ENCODE results near the gene MCTP1.

DNA sequence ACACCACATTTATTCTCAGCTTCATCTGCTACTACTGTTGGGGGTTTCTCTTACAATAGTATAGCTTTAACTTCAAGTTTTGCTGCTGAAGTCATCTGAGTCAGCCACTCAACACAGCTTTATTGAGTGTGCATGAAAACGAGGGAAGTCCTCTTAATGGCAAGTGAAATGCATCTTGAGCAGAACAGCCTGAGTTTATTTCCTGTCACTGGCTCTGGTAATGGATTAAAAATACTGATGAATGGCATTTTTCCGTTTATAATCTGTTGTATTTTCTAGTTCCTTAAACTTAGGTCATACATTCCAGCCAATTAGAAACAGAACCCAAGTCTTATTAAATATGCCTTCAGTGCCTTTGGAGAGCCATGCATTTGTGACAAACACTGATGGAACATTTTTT, 427.8 kb downstream of the MCTP1 start:
- TF ChIP-seq, protein P1, sequence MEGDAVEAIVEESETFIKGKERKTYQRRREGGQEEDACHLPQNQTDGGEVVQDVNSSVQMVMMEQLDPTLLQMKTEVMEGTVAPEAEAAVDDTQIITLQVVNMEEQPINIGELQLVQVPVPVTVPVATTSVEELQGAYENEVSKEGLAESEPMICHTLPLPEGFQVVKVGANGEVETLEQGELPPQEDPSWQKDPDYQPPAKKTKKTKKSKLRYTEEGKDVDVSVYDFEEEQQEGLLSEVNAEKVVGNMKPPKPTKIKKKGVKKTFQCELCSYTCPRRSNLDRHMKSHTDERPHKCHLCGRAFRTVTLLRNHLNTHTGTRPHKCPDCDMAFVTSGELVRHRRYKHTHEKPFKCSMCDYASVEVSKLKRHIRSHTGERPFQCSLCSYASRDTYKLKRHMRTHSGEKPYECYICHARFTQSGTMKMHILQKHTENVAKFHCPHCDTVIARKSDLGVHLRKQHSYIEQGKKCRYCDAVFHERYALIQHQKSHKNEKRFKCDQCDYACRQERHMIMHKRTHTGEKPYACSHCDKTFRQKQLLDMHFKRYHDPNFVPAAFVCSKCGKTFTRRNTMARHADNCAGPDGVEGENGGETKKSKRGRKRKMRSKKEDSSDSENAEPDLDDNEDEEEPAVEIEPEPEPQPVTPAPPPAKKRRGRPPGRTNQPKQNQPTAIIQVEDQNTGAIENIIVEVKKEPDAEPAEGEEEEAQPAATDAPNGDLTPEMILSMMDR (IDR thresholded peaks at IDR 0.05; ENCODE audit: poor library complexity) = no peak
- no peak for TF ChIP-seq EZH2 (IDR thresholded peaks at IDR 0.05; ENCODE audit: borderline replicate concordance)

All from hepatocyte (in vitro differentiated cells).